C4-2B (cell line): ENCODE results near the gene GRIP2.

ENCODE experiments used
- CTCF ChIP-seq: fragments of 450-650 bp; conservative IDR thresholded peaks from 2 replicates; pipeline ENCODE4 v1.5.1; 2017; ENCODE audit warnings: mild to moderate bottlenecking
- ZFX ChIP-seq: fragments of 450-650 bp; IDR thresholded peaks from 2 replicates; pipeline ENCODE4 v1.6.1; 2017

- TF ChIP-seq CTCF (no peak), ZFX (no peak)
Measured at GRCh38 chr3:14586611-14587010, 46.5 kb upstream of the GRIP2 start.
